GM12878 (cell line): ENCODE results near the gene KRTAP10-8.

ENCODE experiments used
- BACH1 ChIP-seq: fragments of 450-650 bp; IDR thresholded peaks from 2 replicates; pipeline ENCODE4 v1.6.1; 2017; ENCODE audit warnings: mild to moderate bottlenecking, borderline replicate concordance
- CREM ChIP-seq: IDR thresholded peaks from 2 replicates; pipeline ENCODE4 v1.6.1; 2014; ENCODE audit warnings: antibody characterized with exemption, low read depth
- CTCF ChIP-seq, 3 experiments: IDR thresholded peaks in 2 of 3; conservative IDR thresholded peaks in 1 of 3; 2 replicates each; pipeline ENCODE4 v1.5.1; 2011; ENCODE audit warnings: low read depth in 3 of 3, low read length in 3 of 3, mild to moderate bottlenecking in 3 of 3, control low read depth in 2 of 3, moderate library complexity in 2 of 3, inconsistent platforms in 1 of 3, mixed read lengths in 1 of 3; ENCODE audit not compliant: control insufficient read depth in 2 of 3, insufficient read depth in 1 of 3; ENCODE audit errors: extremely low read depth in 1 of 3
- EZH2 ChIP-seq: IDR thresholded peaks from 2 replicates; pipeline ENCODE4 v1.6.1; 2012; ENCODE audit warnings: low read depth, mild to moderate bottlenecking, control low read depth, inconsistent platforms, low read length, borderline replicate concordance; ENCODE audit not compliant: control insufficient read depth
- HDAC2 ChIP-seq: fragments of 200-600 bp; sonication (generic); IDR thresholded peaks from 2 replicates; pipeline ENCODE4 v1.6.1; 2017
- KDM1A ChIP-seq: fragments of 200-600 bp; sonication (generic); IDR thresholded peaks from 2 replicates; pipeline ENCODE4 v1.6.1; 2016; ENCODE audit warnings: borderline replicate concordance
- MYC ChIP-seq: IDR thresholded peaks from 2 replicates; pipeline ENCODE4 v1.6.1; 2011; ENCODE audit warnings: mild to moderate bottlenecking, low read length, moderate library complexity, inconsistent platforms; ENCODE audit not compliant: insufficient read depth, insufficient replicate concordance, insufficient read length, severe bottlenecking
- PBX3 ChIP-seq: IDR thresholded peaks from 2 replicates; pipeline ENCODE4 v1.6.1; 2011; ENCODE audit warnings: mild to moderate bottlenecking, low read depth, low read length, moderate library complexity; ENCODE audit not compliant: insufficient replicate concordance
- POLR2A ChIP-seq: IDR thresholded peaks from 2 replicates; pipeline ENCODE4 v1.6.1; 2011; ENCODE audit warnings: low read depth, mild to moderate bottlenecking, low read length
- STAT3 ChIP-seq: IDR thresholded peaks from 2 replicates; pipeline ENCODE4 v1.6.1; 2011; ENCODE audit warnings: low read depth, low read length, improper control_type of control experiment

- TF ChIP-seq CTCF (IDR thresholded peaks at IDR 0.05 in 2 of 3, conservative IDR thresholded peaks at IDR 0.05 in 1 of 3; ENCODE audit: control insufficient read depth in 2 of 3, extremely low read depth in 1 of 3, insufficient read depth in 1 of 3, low read depth in 3 of 3, low read length in 3 of 3) (no peak), HDAC2 (no peak), STAT3 (no peak), CREM (no peak), EZH2 (no peak), POLR2A (no peak), MYC (no peak), KDM1A (no peak), BACH1 (no peak), PBX3 (no peak)
These were observed 47.2 kb downstream of the KRTAP10-8 start for GRCh38 chr21:44658913-44659595.
